GM21737 (cell line): ENCODE measurements around the gene MCM5.
"Not testable (repeated sequence)": the region's sequence is repeated elsewhere in the genome, so short reads cannot be mapped to it uniquely, and the experiment has no call there.

Experiments
- ATAC-seq: cut with Tn5 transposase; IDR thresholded peaks from one replicate; pipeline ENCODE4 v1.9.1; 2021; ENCODE audit warnings: mild to moderate bottlenecking, moderate library complexity; ENCODE audit not compliant: unreplicated experiment

The MCM5 gene

GRCh38 chr22:35378621-35379020 is 21.3 kb upstream of the MCM5 start:
- no peak for ATAC-seq

- no peak for ATAC-seq
Measured at GRCh38 chr22:35379146-35379993, 20.6 kb upstream of the MCM5 start.

GRCh38 chr22:35380013-35380412 is 19.9 kb upstream of the MCM5 start:
- no peak for ATAC-seq

- ATAC-seq, result peak; percentile 60
Measured at GRCh38 chr22:35380537-35381423, 19.2 kb upstream of the MCM5 start, which contains the start of gene HMOX1. Gene HMOX1 (plus strand): TSS chr22:35381096. CDS start chr22:35381174, 78 bp downstream.

GRCh38 chr22:35381424-35382009 is 18.4 kb upstream of the MCM5 start:
- no peak for ATAC-seq

GRCh38 chr22:35383679-35384071 is 16.3 kb upstream of the MCM5 start:
- ATAC-seq, result no peak

- ATAC-seq, result no peak
Measured at GRCh38 chr22:35384527-35384926, 15.4 kb upstream of the MCM5 start.

- no peak for ATAC-seq
Measured at GRCh38 chr22:35384975-35385588, 14.9 kb upstream of the MCM5 start.

- ATAC-seq, result no peak
Measured at GRCh38 chr22:35386670-35387288, 13.2 kb upstream of the MCM5 start.

GRCh38 chr22:35390933-35391332 is 9.0 kb upstream of the MCM5 start:
- no peak for ATAC-seq

- ATAC-seq, result no peak
Measured at GRCh38 chr22:35392357-35392756, 7.6 kb upstream of the MCM5 start.

GRCh38 chr22:35393116-35394010 is 6.6 kb upstream of the MCM5 start:
- no peak for ATAC-seq

- ATAC-seq, result no peak
Measured at GRCh38 chr22:35394011-35394312, 6.0 kb upstream of the MCM5 start.

GRCh38 chr22:35394810-35395563 is 5.0 kb upstream of the MCM5 start:
- no peak for ATAC-seq

- ATAC-seq, result not testable (repeated sequence)
Measured at GRCh38 chr22:35396622-35397021, 3.3 kb upstream of the MCM5 start.

- ATAC-seq, result no peak
Measured at GRCh38 chr22:35397095-35397904, 2.6 kb upstream of the MCM5 start.

- ATAC-seq, result no peak
Measured at GRCh38 chr22:35398591-35398973, 1.4 kb upstream of the MCM5 start.

- no peak for ATAC-seq
Measured at GRCh38 chr22:35399114-35399677, 744 bp upstream of the MCM5 start.
